GM18873 (cell line): ENCODE measurements around the gene PHOX2B.

Experiments used
- ATAC-seq: cut with Tn5 transposase; IDR thresholded peaks from one replicate; pipeline ENCODE4 v1.9.1; 2021; ENCODE audit warnings: mild to moderate bottlenecking, moderate library complexity, moderate number of reproducible peaks; ENCODE audit not compliant: unreplicated experiment, low FRiP score

Gene PHOX2B

DNA sequence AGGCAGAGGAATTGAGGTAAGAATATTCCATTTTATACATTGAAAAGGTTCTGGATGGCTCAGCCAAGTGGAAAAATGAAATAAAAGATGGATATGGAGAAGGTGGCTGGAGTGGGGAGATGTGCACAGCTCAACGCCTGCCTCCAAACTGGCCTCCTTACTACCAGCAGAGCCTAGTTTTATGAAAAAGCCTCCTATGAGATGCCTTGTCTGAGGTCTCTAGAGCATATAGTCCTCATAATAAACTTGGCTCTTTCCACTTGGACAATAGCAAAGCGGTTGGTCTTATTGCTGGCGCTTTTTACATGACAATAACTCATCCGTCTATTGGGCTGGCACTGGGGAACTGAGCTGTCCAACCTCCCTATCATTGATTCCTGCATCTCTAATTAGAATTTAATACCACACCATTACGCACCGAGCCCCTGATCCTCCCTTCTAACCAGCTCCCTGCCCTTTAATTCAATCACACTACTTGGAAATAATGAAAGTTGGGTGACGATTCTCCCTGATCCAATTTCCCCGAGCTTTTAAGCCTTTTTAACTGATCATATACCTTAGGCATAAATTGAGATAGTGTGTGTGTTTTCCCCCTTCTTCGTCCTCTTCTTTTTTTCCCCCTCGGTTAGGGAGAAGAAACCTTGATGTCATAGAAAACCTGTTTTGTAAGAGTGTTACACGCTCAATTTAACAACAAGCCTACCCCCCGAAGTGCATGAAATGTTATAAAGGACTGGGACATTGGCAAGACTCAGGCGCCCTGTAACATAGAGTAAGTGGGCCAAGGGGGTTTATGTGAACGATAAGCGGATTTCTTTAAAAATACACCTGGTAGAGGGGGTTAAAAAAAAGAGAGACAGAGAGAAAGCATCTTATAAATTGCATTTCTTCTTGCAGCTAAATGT is at the start of gene PHOX2B:
TSS of gene PHOX2B (minus strand) at position 155 of the 905 bp plus-strand sequence. CDS start at position 40, 115 bp downstream.
- ATAC-seq, result no peak

DNA sequence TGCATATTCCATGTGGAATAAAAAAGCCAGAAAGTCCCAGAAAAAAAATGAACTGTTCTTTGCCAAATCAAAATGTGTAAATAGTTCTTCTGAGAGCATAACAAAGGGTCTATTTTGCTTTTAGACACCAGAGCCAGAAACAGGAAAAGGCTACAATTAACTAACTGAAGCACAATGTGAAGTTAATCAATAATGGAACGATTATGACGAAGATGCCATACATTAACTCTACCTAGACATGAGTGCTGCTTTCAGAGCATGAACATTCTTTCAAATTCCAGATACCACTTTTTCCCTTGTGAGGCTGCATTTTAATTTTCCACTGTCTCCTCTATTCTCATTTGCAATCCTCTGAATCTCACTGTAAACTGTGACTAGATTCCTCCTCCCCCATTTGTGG is 48.7 kb upstream of the PHOX2B start:
- ATAC-seq, result no peak

DNA sequence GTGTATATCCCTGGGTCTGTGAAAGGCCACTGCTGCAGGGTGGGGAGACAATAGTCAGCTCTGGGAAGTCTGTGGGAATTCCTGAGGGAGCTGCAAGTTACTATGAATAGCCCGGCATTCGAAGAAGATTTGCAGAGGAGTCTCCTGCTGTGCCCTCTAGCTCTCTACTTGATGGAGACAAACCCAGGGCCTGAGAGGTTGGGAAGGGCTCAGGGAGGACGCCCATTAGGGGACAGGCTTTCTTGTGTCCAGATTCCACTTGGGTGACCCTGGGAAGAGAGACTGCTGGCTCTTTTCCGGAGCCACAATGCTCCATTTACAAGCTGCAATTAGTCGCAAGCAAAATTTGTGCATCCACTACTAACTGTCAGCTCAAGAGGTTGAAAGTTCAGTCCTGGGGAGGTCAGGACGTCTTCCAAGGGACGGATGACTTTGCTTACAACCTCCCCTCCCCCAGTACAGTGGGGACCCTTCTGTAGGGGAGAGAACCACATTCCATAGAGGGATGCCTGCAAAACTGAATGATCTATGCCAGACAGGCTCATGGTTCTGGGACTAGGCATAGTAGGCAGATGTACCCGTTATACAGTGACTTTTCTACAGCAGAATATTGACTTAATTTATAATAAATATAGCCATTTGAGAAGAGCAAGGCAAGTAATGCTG is 48.2 kb upstream of the PHOX2B start:
- ATAC-seq, result no peak

DNA sequence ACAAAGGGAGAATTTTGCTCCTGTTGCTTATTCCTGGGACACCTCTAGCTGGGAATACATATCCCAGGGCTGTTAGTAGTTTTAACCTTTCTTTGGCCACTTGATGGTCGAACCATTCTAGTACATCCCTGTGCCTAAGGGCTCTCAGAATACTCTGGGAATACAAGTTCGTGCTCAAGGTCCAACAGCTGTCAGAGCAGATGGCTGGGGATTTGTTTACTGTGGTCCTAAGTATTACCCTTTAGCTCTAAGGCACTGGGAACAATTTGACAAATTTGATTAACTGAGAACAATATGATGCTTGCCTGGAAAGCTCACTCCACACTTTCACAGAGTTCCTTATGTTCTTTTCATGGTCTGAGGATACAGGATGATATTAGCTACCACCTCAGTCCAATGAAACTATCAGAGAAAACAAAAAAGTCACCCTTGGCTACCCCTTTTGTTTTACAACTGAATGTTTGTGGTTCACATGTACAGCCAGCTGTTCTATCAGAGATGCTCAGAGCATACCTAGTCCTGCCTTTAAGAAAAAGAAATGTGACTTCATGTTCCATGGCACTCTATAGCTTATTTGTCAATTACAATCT is 47.4 kb upstream of the PHOX2B start:
- no peak for ATAC-seq

DNA sequence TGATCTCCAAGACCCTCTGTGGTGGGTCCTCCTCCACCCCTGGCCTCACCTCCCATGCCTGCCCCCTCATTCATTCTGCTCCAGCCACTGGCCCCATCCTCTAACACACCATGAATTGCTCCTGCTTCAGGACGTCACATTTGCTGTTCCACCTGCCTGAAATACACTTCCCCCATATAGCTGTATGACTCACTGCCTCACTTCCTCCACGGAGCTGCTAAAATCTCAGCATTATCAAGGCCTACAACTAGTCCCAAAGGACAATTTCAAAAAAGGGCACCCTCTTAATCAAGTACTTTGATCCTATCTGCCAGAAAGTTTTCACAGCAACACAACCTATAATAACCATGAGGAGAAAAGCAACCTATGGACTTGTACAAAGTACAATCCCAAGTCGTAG is 43.6 kb upstream of the PHOX2B start:
- no peak for ATAC-seq

DNA sequence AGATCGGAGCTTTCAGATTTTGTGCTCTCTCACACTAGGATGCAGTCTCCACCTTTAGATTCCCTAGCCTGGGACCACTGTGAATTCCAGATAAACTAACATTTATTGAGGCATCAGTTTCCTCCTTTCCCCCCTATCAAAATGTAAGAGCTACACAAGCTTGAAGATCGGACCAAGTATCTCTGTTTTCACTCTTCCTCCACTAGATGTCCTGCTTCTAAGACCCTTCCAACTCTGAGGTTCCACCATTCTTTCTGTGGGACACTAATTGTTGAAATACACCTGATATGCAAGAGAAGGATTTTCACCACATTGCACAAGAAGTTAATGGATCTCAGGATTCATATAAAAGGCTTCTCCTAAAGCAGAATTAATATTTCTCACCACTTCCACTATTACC is 43.0 kb upstream of the PHOX2B start:
- no peak for ATAC-seq

DNA sequence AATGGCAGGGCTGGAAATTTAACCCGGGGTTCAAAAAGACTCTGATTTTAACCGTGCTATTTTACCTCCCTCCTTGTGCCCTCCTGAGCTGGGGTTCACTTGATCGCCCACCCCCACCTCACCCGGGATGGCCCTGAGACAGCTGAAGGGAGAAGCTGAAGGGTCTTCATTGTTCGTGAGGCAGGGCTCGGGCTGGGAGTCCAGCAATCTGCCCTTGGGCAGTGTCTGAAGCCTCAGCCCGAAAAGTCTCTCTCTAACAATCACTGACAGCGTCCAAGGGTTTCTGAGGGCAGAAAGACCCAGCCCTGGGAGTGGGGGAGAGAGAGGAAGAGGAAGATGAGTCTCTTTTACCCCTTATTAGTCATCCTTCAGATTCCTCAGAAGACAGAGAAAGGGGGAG is 39.4 kb upstream of the PHOX2B start:
- no peak for ATAC-seq

DNA sequence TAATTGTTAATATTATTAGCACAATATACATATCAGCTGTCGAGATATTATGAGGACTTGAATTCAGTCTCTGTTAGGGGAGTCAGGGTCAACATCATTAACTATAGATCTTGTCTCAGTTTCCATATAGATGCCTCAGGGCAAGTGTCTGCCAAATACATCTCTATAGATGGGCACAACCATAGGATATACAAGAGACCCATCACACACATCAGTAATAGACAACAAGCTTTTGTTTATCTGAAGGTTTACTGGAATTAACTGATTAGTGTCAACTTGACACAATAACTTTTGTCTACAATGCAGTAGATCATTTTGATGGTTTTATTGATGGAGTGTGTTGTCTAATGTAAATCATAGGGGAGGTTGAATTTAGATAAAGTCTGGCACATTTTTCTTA is 37.1 kb upstream of the PHOX2B start:
- ATAC-seq, result no peak

DNA sequence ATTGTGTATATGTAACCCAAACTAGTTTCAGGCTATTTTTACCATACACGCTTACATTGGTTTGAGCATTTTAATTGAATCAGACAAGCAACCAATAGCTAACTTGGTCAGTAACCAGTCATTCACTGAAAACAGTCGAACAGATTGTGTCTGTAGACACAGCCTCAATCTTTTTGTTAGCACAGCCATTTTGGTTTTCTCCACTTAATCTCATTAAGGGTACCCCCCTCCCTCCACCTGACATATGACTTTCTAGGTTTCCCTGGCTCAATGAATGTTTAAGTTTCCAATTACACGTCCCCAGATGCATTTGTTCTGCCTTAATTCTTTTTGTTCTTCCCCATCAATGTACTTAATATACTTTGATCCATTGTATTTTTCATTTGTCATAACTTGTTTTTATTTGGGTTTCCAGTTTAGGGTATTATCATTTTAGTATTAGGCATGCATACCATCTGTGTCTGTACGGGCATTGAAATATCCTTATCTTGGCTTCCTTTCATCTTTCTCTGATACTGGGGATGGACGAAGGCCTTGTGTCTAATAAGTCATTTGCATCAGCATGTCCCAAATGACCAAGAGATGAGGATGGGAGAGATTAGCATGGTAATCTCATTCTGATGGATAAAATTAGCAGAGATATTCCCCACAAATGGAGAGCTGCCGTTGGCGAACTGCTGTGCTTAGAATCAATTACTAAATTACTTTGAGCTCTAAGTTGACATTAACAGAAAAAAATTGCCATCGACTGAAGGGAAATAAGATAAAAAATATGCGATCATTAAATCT is 35.9 kb upstream of the PHOX2B start:
- ATAC-seq, result no peak

DNA sequence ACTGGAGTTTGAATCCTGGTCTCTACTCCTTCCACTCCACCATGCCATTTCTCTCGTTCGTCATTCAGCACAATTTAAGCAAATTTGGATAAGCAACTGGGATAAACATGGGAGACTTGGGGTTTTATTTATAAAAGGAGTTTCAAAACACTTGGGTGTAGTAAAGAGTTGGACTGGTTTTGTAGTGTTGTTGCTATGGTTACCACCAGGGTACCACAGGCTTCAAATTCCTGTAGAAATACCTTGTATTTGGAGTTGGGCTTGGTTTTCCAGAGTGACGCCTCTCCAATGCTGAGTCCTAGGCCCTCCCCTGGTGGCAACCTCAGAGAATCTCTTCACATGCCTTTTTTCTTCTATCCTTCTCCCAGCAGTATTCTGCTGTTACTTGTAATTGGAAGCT is 27.9 kb upstream of the PHOX2B start:
- ATAC-seq, result no peak

DNA sequence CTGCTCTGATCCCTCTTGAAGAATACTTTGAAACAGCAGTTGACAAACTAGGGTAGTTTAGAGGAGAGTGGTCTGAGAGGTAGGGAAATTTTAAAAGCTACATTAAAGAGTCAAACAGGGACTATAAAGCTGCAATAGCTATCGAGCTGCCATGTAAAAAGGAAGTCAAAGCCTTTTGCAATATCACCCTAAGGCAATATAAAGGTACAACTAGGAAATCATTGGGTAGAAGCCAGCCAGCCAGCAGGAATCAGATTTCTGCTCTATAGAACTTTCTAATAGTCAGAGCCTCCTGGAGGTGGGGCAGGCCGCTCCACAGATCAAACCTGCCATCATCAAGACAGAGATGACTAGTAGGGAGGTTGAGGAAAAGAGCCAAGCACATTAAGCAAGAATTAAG is 15.2 kb upstream of the PHOX2B start:
- no peak for ATAC-seq

DNA sequence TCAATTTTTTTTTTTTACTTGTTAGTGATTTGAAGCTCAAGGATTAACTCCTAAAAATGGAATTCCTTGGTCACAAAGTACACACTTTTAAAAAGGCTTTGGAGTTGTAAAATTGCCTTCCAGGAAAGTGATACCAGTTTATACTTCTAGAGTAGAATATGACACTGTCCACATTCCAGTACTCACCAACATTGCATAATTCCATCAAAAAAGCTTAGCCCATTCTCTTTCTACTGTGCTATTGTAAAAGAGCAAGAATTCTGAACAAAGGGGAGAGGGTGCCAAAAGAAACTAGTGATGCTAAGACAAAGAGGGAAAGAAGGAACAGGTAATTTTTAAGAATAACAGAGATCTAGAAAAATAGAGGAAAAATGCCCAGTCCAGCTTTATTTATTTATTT is 10.4 kb upstream of the PHOX2B start:
- no peak for ATAC-seq

DNA sequence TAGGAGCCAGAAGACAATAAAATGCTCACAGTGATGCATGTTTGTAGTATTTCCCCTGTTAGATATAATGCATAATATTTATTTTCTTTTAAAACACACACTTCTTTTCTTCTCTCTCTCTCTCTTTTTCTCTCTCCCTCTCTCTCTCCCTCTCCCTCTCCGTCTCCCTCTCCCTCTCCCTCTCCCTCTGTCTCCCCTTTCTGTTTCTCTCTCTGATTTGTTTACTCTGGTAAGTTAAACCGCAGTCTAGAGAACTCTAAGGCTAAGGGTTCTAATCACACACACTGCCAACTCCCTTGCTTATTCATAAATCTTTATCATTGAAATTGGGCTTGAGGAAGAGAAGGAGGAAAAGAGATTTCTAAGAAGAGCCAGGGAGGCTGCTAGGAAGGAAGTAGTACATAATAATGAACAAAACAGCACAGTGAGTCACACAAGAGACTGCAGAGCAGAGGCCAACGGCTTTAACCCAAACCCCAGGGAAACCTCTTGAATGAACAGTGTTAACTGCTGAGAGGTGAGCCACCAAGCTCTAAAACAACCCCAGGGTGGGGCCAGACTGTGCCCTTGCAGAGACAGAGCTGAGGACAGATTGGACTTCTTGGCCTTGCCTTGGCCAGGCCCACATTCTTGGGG is 9.1 kb upstream of the PHOX2B start:
- no peak for ATAC-seq

DNA sequence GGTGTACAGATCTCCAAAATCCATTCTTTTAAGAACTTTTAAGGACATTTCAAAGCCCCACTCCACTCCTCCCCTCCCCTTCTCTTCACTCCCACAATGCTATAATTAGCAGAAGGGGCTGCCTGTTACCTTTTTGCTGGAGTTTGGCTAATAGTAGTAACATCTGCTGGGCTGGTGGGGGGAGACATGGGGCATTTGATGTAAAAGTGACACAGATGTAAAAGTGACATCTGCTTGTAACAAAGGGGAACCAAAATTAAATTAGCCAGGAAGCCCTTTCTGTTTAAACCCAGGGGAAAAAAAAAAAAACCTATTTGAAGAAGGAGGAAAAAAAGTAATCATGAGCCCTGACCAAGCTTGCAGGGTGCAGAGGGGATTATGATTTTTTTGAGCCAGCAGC is 5.4 kb upstream of the PHOX2B start:
- ATAC-seq, result no peak

DNA sequence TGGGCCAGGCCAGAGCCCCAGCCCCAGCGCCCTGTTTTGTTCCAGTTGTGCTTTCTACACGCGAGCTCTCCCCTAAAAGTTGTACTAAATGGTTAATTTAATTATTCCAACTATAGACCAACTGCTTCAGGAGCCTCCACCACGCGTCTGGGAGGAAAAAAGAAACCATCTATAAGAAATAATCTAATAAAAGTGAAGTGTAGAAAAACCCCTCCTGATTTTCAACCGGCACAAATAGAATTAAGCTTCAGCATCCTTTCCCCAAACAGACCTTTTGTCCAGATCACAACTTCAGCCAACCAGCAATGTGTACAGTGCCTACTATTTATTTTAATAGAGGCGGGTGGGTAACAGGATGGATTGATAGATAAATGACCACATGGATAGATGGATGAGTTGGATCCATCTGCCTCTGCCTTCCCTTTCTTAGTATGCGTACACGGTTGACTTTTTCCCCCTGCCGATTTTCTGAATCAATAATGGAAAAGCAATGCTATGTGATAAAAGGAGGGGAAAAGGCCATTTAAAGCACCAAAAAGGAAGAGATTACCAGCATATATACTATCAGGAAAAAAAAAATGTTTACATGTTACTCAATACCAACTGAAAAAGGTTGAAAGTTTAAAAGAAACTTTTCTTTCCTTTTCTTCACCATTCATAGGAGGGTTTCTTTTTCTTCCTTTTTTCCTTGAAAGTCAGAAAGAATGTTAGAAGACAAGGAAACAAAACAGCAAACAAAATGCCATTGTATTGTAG is 3.7 kb upstream of the PHOX2B start:
- no peak for ATAC-seq

DNA sequence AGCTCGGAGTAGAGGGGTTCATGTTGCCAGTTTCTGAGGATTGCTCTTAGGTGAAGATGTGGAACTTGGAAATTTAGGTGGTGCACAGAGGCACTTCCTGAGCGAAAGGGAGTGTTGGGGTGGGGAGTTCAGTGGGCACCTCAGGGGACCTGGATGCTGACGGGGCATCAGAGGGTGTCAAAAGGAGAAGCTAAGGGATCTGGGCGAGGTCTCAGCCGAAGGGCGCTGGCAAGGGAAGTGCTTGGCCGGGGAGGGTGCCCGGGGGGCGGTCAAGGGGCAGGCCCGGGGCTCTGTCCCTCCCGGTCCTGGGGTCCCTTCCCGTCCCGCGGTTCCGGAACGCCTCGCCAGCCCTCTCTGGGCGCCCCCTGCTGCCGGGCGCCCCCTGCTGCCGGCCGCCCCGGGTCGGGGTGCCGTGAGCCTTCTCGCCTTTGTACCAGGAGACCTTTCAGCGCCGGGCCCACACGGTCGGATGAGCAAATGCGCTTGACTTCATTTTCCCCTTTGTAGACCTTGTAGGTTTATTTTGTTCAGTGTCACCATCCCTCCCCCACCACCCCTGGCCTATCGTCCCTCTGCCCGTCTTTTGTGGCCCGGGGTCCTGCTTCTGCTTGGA is 3.0 kb upstream of the PHOX2B start:
- ATAC-seq, result no peak

DNA sequence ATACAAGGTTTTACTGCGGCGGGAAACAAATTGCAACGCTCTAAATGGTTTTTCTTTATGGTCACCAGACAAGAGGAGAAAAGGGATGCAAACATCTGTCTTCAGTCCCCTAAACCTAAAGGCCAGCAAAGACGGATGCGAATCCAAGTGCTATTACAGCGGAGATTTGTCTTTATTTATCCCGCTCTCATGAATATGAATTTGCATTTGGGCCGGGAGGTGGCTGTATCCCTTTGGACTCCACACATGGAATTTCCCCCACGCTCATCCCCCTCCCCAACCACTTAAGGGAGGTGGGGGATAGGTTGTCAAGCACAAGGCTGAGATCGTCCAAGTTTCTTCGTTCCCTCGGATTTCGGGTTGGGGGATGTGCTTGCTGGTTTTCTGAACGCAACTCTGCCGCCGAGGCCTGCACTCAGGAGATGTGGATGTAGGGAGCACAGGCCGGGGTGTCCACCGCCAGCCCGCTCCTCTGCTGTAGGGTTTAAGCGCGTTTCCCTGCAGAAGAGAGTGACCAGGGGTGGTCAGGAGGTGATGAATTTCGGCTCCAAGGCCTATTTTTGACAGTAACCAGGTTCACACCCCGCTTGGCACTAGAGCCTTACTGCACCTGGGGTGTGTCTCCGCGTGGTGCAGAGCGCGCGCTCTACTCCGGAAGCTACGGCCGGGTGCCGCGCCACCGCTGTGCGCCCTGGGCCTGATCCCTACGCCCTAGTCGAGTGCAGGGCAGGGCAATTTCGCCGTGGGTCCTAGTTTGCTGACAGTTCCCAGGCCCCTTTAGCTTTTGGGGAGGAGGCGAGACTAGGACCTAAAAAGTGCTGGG is 2.3 kb upstream of the PHOX2B start:
- no peak for ATAC-seq

DNA sequence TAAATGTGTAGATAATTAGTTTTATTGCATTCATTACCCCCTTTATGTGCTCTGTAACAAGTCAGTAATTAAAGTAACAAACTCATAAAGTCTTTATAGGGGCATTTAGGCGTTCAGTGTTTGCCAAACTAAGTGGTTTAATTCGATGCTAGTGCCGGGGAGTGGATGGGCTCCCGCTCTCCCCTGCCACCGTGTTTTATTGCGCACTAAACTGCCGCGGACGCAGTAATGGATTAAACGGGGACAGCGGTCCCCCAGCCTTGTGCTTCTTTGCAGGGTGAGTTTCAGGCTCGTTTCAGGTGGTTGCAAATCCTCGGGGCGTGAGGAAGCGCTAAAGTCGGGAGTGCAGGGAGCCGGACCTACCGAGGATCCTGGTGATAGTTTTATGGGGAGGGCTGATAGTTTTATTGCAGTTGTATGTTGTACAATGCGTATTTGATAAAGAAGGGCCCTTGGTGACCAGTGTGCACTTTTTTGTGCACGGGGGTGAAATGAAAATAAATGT is 1.6 kb upstream of the PHOX2B start:
- ATAC-seq, result no peak
